K562 (cell line): ENCODE results near the gene CALM1. TPM values are rescaled to one million over a fixed set of nuclear protein-coding genes. Genes with fewer than 3 reads are reported as not detected.

ENCODE experiments used
- ATAC-seq: fragments of 200-7000 bp; cut with Tn5 transposase; 3 replicates; pipeline ENCODE4 v1.9.1; 2020; ENCODE audit warnings: moderate library complexity
- BruUV-seq: library from RNA; stranded (reverse); fragments of 400-500 nt; replicated peaks from 2 replicates; lab custom pipeline; 2021; lab: Mats Ljungman, UMichigan
- CTCF ChIA-PET: fragments of 300-600 bp; formaldehyde crosslinking; extraction: SDS; loops from one replicate; lab custom pipeline; 2021; ENCODE audit warnings: low intra/inter-chr PET ratio; lab: Yijun Ruan, JAX
- POLR2A ChIA-PET: fragments of 300-600, 350-650 bp; sonication (Branson Sonifier 250); formaldehyde crosslinking; extraction: SDS; loops from one replicate; lab custom pipeline; 2021; ENCODE audit warnings: antibody characterized with exemption, inconsistent platforms; lab: Yijun Ruan, JAX
- DNase-seq, 4 experiments: peaks; one replicate each; pipeline versions ENCODE4 v3.0.0 to v3.0.0-alpha.2; 2011 to 2018; ENCODE audit warnings: low spot score in 3 of 4, mixed read lengths in 3 of 4; ENCODE audit errors: extremely low read depth in 1 of 4
- FAIRE-seq: peaks from 2 replicates; lab custom pipeline; 2011; peaks lifted over from hg19 to GRCh38; lab: Jason Lieb, UNC
- H2AFZ ChIP-seq: 2 replicates; pipeline ENCODE4 v1.6.0; 2011; ENCODE audit warnings: low read depth, low read length, control low read depth, inconsistent platforms
- H3K27ac ChIP-seq: fragments of 200-600 bp; 3 replicates; pipeline ENCODE4 v1.8.0; 2011; ENCODE audit warnings: low read depth, mild to moderate bottlenecking, control low read depth, inconsistent platforms, low read length, moderate library complexity, mixed read lengths; ENCODE audit errors: extremely low read depth
- H3K27me3 ChIP-seq, 2 experiments: fragments of 300-600 bp in 1 of 2; 2 replicates in 1 of 2; 3 replicates in 1 of 2; pipeline versions ENCODE4 v1.6.0 to v1.8.0; 2011; ENCODE audit warnings: inconsistent platforms in 2 of 2, low read length in 2 of 2, mild to moderate bottlenecking in 1 of 2, mixed read lengths in 1 of 2, moderate library complexity in 1 of 2; ENCODE audit not compliant: control insufficient read depth in 2 of 2, insufficient read depth in 2 of 2
- H3K36me3 ChIP-seq: fragments of 300-600 bp; 3 replicates; pipeline ENCODE4 v1.8.0; 2011; ENCODE audit warnings: mild to moderate bottlenecking, low read length, inconsistent platforms; ENCODE audit not compliant: control insufficient read depth, insufficient read depth
- H3K4me1 ChIP-seq, 2 experiments: fragments of 200-600 bp in 1 of 2; replicated peaks in 1 of 2; 2 replicates in 1 of 2; 3 replicates in 1 of 2; pipeline versions ENCODE4 v1.5.1 to v1.8.0; 2011; ENCODE audit warnings: inconsistent platforms in 2 of 2, low read length in 2 of 2, mild to moderate bottlenecking in 1 of 2, mixed read lengths in 1 of 2, moderate library complexity in 1 of 2; ENCODE audit not compliant: control insufficient read depth in 2 of 2, insufficient read depth in 2 of 2
- H3K4me2 ChIP-seq: 2 replicates; pipeline ENCODE4 v1.6.1; 2011; ENCODE audit warnings: low read length, control low read depth, inconsistent platforms, mixed read lengths; ENCODE audit not compliant: insufficient read depth
- H3K4me3 ChIP-seq: fragments of 200-600 bp; sonication (generic), shearing (Covaris generic); 2 replicates; pipeline ENCODE4 v1.5.1; 2016; ENCODE audit warnings: control low read depth, inconsistent platforms
- H3K79me2 ChIP-seq: fragments of 200-600 bp; 3 replicates; pipeline ENCODE4 v1.8.0; 2011; ENCODE audit warnings: low read length, inconsistent platforms; ENCODE audit not compliant: control insufficient read depth, insufficient read depth
- H3K9ac ChIP-seq, 2 experiments: 2 replicates each; pipeline versions ENCODE4 v1.6.0 to v1.6.1; 2011; ENCODE audit warnings: low read depth in 2 of 2, low read length in 2 of 2, control low read depth in 1 of 2, inconsistent platforms in 1 of 2, mild to moderate bottlenecking in 1 of 2, mixed read lengths in 1 of 2; ENCODE audit not compliant: insufficient read depth in 1 of 2
- H3K9me1 ChIP-seq: one replicate; pipeline ENCODE4 v1.6.0; 2011; ENCODE audit warnings: inconsistent platforms, mild to moderate bottlenecking, low read length, moderate library complexity; ENCODE audit not compliant: control insufficient read depth, insufficient read depth
- H3K9me3 ChIP-seq: replicated peaks from 2 replicates; pipeline ENCODE4 v1.5.1; 2011; ENCODE audit warnings: low read depth, low read length, inconsistent platforms; ENCODE audit not compliant: control insufficient read depth, insufficient read depth
- H4K20me1 ChIP-seq: replicated peaks from 2 replicates; pipeline ENCODE4 v1.6.1; 2011; ENCODE audit warnings: low read length, inconsistent platforms, mixed read lengths; ENCODE audit not compliant: control insufficient read depth, insufficient read depth
- ASH1L ChIP-seq: fragments of 450-650 bp; IDR thresholded peaks from 2 replicates; pipeline ENCODE4 v1.6.1; 2018; ENCODE audit warnings: borderline replicate concordance, mild to moderate bottlenecking, low read depth; ENCODE audit not compliant: partially characterized antibody
- JUND ChIP-seq, 2 experiments: IDR thresholded peaks; 2 replicates in 1 of 2; 3 replicates in 1 of 2; pipeline ENCODE4 v1.6.1; 2011; ENCODE audit warnings: borderline replicate concordance in 2 of 2, low read depth in 2 of 2, low read length in 2 of 2, improper control_type of control experiment in 1 of 2, missing biosample characterization in 1 of 2, missing genetic modification characterization in 1 of 2, missing genetic modification reagents in 1 of 2
- MEIS2 ChIP-seq: fragments of 450-650 bp; IDR thresholded peaks from 2 replicates; pipeline ENCODE4 v1.6.1; 2014; ENCODE audit warnings: mild to moderate bottlenecking; ENCODE audit not compliant: partially characterized antibody
- NFIC ChIP-seq: fragments of 450-650 bp; IDR thresholded peaks from 2 replicates; pipeline ENCODE4 v1.6.1; 2017; ENCODE audit warnings: mild to moderate bottlenecking, inconsistent platforms
- U2AF2 ChIP-seq: fragments of 200-400 bp; formaldehyde crosslinking; optimal IDR thresholded peaks from 2 replicates; pipeline ENCODE3; 2017; ENCODE audit warnings: low read depth, mild to moderate bottlenecking, low read length
- ZNF12 ChIP-seq: sonication (generic); formaldehyde crosslinking; IDR thresholded peaks from 2 replicates; pipeline ENCODE4 v1.4.0; 2020; ENCODE audit warnings: mild to moderate bottlenecking, missing genetic modification reagents
- ZNF174 ChIP-seq: fragments of 250-450 bp; sonication (Bioruptor Pico); IDR thresholded peaks from 2 replicates; pipeline ENCODE4 v1.4.0; 2020; ENCODE audit warnings: mild to moderate bottlenecking
- ZNF217 ChIP-seq: sonication (generic); formaldehyde crosslinking; IDR thresholded peaks from 2 replicates; pipeline ENCODE4 v1.8.0; 2022; ENCODE audit warnings: mild to moderate bottlenecking, missing genetic modification reagents
- ZNF436 ChIP-seq: fragments of 250-450, 450-650 bp; sonication (Bioruptor Pico); formaldehyde crosslinking; IDR thresholded peaks from 2 replicates; pipeline ENCODE4 v1.7.0; 2020; ENCODE audit warnings: mild to moderate bottlenecking
- WGBS: fragments of 100-300 bp; shearing (Covaris generic); methylation state at CpG from one replicate; pipeline ENCODE4 v1.1.6; 2016; ENCODE audit warnings: low coverage, mixed read lengths; ENCODE audit not compliant: insufficient coverage; ENCODE audit errors: missing lambda C conversion rate; 5-methylcytosine and 5-hydroxymethylcytosine counted together
- in situ Hi-C: fragments of 300-500 bp; cut with MboI; formaldehyde crosslinking; loops from 4 replicates; pipeline ENCODE4 v1.15.0; 2018; ENCODE audit warnings: inconsistent platforms, mixed read lengths
- intact Hi-C: fragments of 100-400 bp; cut with micrococcal nuclease; formaldehyde crosslinking; loops from 2 replicates; pipeline ENCODE4 v1.14.2; 2022
- polyA plus RNA-seq, 8 experiments: library from polyadenylated mRNA; depleted of rRNA in 4 of 8; stranded (reverse) in 5 of 8; unstranded in 3 of 8; fragments of >200 nt; fragmentation: Nextera tagmentation in 2 of 8; fragmentation: Illumina TruSeq in 1 of 8; extraction: Ambion mirVana in 2 of 8; extraction: Trizol in 1 of 8; gene quantifications; 2 replicates each; pipeline versions ENCODE4 v1.2.1 to v1.2.3, GENCODE V29; 2011 to 2014; ENCODE audit warnings: inconsistent platforms in 1 of 8, missing spikeins in 1 of 8
- total RNA-seq, 7 experiments: library from RNA; depleted of rRNA in 6 of 7; stranded (reverse); fragments of >200 nt in 6 of 7; fragmentation: Illumina TruSeq in 2 of 7; extraction: Trizol in 2 of 7; gene quantifications; 2 replicates each; pipeline versions ENCODE4 v1.2.1 to v1.2.3, GENCODE V29; 2011 to 2021; ENCODE audit warnings: low replicate concordance in 1 of 7
- TF ChIP-seq, protein P1 (sequence below), 2 experiments: IDR thresholded peaks in 1 of 2; conservative IDR thresholded peaks in 1 of 2; 2 replicates each; pipeline ENCODE4 v1.6.1; 2016; ENCODE audit warnings: low read depth in 2 of 2, mild to moderate bottlenecking in 1 of 2, missing compliant biosample characterization in 1 of 2, missing genetic modification characterization in 1 of 2, moderate library complexity in 1 of 2

Gene CALM1
- total and polyA plus RNA-seq, 9 of the 15 experiments (the other 6 are each of a cell fraction or from before 2014, with no cell fraction given), result 48.0 to 269 (median 158) TPM

DNA sequence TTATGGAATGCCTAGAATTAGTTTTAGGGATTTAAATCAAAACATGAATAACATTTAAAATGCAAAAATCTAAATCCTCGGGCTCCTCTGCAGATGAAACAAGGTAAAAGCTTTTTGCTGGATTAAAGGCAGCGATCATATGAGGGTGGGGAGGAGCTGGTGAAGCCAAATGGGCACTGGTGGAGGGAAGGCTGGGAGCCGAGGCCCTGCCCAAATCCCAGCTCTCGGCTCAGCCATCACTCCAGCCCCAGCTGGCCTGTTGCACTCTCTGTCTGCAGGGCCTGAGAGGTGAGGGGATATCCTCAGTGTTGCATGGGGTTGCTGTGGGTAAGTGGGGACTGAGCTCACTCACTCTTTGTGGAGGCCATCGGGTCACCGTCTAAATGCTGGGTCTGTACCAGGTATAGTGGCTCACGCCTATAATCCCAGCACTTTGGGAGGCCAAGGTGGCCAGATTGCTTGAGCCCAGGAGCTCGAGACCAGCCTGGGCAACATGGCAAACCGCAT, 28.6 kb downstream of the CALM1 start (continued):
- no peak for TF ChIP-seq ASH1L

DNA sequence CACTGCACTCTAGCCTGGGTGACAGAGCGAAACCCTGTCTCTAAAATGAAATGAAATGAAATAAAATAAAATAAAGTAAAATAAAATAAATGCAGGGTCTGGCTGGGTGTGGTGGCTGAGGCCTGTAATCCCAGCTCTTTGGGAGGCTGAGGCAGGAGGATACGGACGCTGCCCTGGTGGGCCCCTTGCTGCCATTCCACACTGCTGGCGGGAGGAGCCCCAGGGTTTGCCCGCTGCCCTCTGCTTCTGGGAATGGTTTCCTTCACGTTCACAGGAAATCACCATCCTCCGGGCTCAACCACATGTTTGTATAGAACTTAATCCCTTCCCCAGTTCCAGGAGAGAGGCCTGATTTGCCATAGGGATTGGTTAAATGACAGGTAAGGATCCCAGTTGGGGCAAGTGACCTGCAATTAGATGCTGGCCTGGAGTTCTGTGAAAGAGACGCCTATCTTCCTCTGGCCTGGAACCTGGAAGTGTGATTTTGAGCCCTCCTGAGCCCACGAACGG, 29.3 kb downstream of the CALM1 start:
- H3K27me3 ChIP-seq, result peaks cover 0 to 35% of the 10 kb centered on the region in 2 experiments; a peak in 3 of 5 replicates
- H2AFZ ChIP-seq, result no peak overlapping the region
- 0 out of 2 replicates have a peak, but pooled peaks cover 2% of the 10 kb centered on the region for H3K9me3 ChIP-seq
- WGBS, result 21% methylated on average over 8 of the region's 10 CpGs
- no peaks in the 10 kb centered on the region for H4K20me1 ChIP-seq
- no peak overlapping the region for H3K9ac ChIP-seq
- in situ Hi-C loops, result no loop called here
- no peak for TF ChIP-seq ZNF174 (CRISPR knock-in tag)
- H3K27ac ChIP-seq, result no peak overlapping the region
- H3K4me3 ChIP-seq, result no peak overlapping the region
- intact Hi-C loops, result no loop called here
- no peak overlapping the region for H3K4me2 ChIP-seq
- BruUV-seq, result no TSS peak
- ATAC-seq, result no peak
- H3K4me1 ChIP-seq, result no peaks in the 10 kb centered on the region; a peak in 1 of 5 replicates
- FAIRE-seq, result no peak
- ChIA-PET POLR2A (no interaction called here), CTCF (no interaction called here)
- H3K36me3 ChIP-seq, result no peaks in the 10 kb centered on the region
- H3K9me1 ChIP-seq, result no peaks in the 10 kb centered on the region
- H3K79me2 ChIP-seq, result no peaks in the 10 kb centered on the region
- DNase-seq, result no peak

DNA sequence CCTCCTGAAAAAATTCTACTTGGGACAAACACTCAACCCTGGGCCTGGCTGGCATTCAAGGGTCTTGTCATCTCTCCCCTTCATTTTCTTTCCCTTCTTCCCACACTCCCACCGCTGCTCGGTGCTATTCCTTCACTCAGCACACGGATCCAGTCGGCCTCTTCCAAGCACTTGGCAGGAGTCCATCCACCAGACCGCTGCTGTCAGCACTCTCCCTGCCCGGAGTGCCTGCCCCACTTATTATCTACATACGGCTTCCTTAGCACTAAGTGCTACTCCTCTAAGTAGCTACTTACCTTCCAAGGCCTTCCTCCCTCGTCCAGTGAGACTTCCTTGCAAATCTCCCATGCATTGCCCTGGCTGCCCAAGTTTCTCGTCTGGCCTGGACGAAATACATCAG, 29.8 kb downstream of the CALM1 start:
- H3K27me3 ChIP-seq, result peaks cover 0 to 35% of the 10 kb centered on the region in 2 experiments; a peak in 3 of 5 replicates
- CTCF ChIA-PET, result no interaction called here
- intact Hi-C loops, result no loop called here
- TF ChIP-seq ZNF217 (CRISPR knock-in tag) (no peak), ZNF436 (CRISPR knock-in tag) (no peak), ZNF12 (CRISPR knock-in tag) (peak; percentile 72), MEIS2 (peak; percentile 67), NFIC (peak; percentile 71), U2AF2 (no peak), JUND (IDR thresholded peaks at IDR 0.05; ENCODE audit: borderline replicate concordance, low read depth, low read length) (no peak), JUND (tag; IDR thresholded peaks at IDR 0.05; ENCODE audit: borderline replicate concordance, low read depth, low read length) (no peak)
- TF ChIP-seq, protein P1, sequence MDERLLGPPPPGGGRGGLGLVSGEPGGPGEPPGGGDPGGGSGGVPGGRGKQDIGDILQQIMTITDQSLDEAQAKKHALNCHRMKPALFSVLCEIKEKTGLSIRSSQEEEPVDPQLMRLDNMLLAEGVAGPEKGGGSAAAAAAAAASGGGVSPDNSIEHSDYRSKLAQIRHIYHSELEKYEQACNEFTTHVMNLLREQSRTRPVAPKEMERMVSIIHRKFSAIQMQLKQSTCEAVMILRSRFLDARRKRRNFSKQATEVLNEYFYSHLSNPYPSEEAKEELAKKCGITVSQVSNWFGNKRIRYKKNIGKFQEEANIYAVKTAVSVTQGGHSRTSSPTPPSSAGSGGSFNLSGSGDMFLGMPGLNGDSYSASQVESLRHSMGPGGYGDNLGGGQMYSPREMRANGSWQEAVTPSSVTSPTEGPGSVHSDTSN (CRISPR knock-in tag; IDR thresholded peaks at IDR 0.05; ENCODE audit: low read depth), result no peak
- TF ChIP-seq, protein P1 (tag; conservative IDR thresholded peaks at IDR 0.05; ENCODE audit: low read depth), result peak; percentile 39; the same call in 1 of the 2 replicates

More for the DNA sequence above, 29.8 kb downstream of the CALM1 start:
- in situ Hi-C loops, result no loop called here
- WGBS, result 0% methylated on average over 8 of the region's 10 CpGs
- H3K9ac ChIP-seq, result peak overlapping the region in 1 of 2 experiments; percentile 45; a peak in 1 of 4 replicates
- no TSS peak for BruUV-seq
- DNase-seq, result peak in 1 of 4 experiments; percentile 20
- H3K36me3 ChIP-seq, result no peaks in the 10 kb centered on the region
- FAIRE-seq, result no peak
- no peak overlapping the region for H3K27ac ChIP-seq
- H3K4me3 ChIP-seq, result no peak overlapping the region
- no peaks in the 10 kb centered on the region for H4K20me1 ChIP-seq
- POLR2A ChIA-PET, result interaction anchor here (0.7 kb wide), 1 partner anchor 41 kb away, joined by 3 read pairs; no protein-coding TSS in a partner anchor
- H3K4me2 ChIP-seq, result no peak overlapping the region
- no peaks in the 10 kb centered on the region for H3K79me2 ChIP-seq
- peak; percentile 75 for ATAC-seq
- 0 out of 2 replicates have a peak, but pooled peaks cover 2% of the 10 kb centered on the region for H3K9me3 ChIP-seq
- H3K4me1 ChIP-seq, result no peaks in the 10 kb centered on the region; a peak in 1 of 5 replicates
- H2AFZ ChIP-seq, result no peak overlapping the region
- no peaks in the 10 kb centered on the region for H3K9me1 ChIP-seq
